Gastrocnemius medialis (tissue), 4 donors: Measurements from ENCODE around the gene RAPSN.

Experiments
- CTCF ChIP-seq, 5 experiments: fragments of 450-650 bp in 3 of 5; fragments of 200-600 bp in 2 of 5; sonication (generic) in 2 of 5; IDR thresholded peaks in 4 of 5; conservative IDR thresholded peaks in 1 of 5; 1 replicate in 4 of 5; 2 replicates in 1 of 5; pipeline ENCODE4 v1.5.1; 2016 to 2019; ENCODE audit warnings: antibody characterized with exemption in 5 of 5, mild to moderate bottlenecking in 3 of 5, moderate library complexity in 3 of 5
- POLR2A ChIP-seq, 2 donors: fragments of 450-650 bp; IDR thresholded peaks; one replicate each; pipeline ENCODE4 v1.6.1; 2017; ENCODE audit warnings: antibody characterized with exemption in 2 of 2, mild to moderate bottlenecking in 2 of 2, moderate library complexity in 2 of 2

- TF ChIP-seq CTCF (IDR thresholded peaks at IDR 0.05 in 4 of 5, conservative IDR thresholded peaks at IDR 0.05 in 1 of 5) (no peak), POLR2A (IDR thresholded peaks at IDR 0.05) (no peak)
Measured at GRCh38 chr11:47453365-47453764, 4.4 kb upstream of the RAPSN start.
